ENCODE results near the gene SCARF2. TPM values are rescaled to one million over a fixed set of nuclear protein-coding genes. Genes with fewer than 3 reads are reported as not detected.
"Not testable (repeated sequence)": the region's sequence is repeated elsewhere in the genome, so short reads cannot be mapped to it uniquely, and the experiment has no call there.

SCARF2 gene
- total and polyA plus RNA-seq, 2 experiments from 2014 or later = 1.8 to 16.6 TPM

DNA sequence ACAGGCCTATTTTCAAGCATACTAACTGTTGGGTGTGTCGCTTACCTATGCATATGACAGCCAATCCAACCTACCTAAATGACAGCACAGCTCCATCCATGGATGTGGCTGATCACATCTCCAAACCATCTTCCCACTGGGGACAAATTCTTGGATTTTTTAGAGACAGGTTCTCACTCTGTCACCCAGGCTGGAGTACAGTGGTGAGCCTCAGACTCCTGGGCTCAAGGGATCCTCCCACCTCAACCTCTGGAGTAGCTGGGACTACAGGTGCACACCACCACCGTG is 18.0 kb downstream of the SCARF2 start (continued):
- TF ChIP-seq REST (IDR thresholded peaks at IDR 0.05; ENCODE audit: unreplicated experiment) (no peak), JUNB (IDR thresholded peaks at IDR 0.05; ENCODE audit: unreplicated experiment) (no peak), STAT1 (IDR thresholded peaks at IDR 0.05; ENCODE audit: unreplicated experiment) (no peak), CREB1 (CRISPR knock-in tag; IDR thresholded peaks at IDR 0.05; ENCODE audit: low read depth) (no peak)

GRCh38 chr22:20418211-20418788 is 19.3 kb downstream of the SCARF2 start:
- peak overlapping the region; percentile 97 for H2AFZ ChIP-seq
- peak; percentile 90 for ATAC-seq
- H3K4me2 ChIP-seq = peak overlapping the region; percentile 76
- H3K4me1 Mint-ChIP-seq = no peaks in the 10 kb centered on the region
- peak overlapping the region; percentile 46; the same call in 1 of the 2 replicates for H3K4me3 ChIP-seq
- peak; percentile 90 for DNase-seq (ENCODE audit: low spot score)
- H3K9me3 Mint-ChIP-seq = no peaks in the 10 kb centered on the region
- H3K27me3 ChIP-seq (ENCODE audit: insufficient read depth) = no peaks in the 10 kb centered on the region
- TF ChIP-seq CTCF (conservative IDR thresholded peaks at IDR 0.05; ENCODE audit: low read depth in 2 of 2) (peak; percentile 76 to 87), NANOG (IDR thresholded peaks at IDR 0.05; ENCODE audit: borderline replicate concordance) (no peak), ETS1 (IDR thresholded peaks at IDR 0.05) (no peak), REST (IDR thresholded peaks at IDR 0.05; ENCODE audit: unreplicated experiment) (no peak)
- no peaks in the 10 kb centered on the region for H4K20me1 ChIP-seq (replicated peaks; ENCODE audit: insufficient read depth)
- no peak overlapping the region for H3K27ac ChIP-seq (ENCODE audit: low read depth)
- no peaks in the 10 kb centered on the region for H3K9me2 ChIP-seq (ENCODE audit: insufficient read depth)
- no peaks in the 10 kb centered on the region for H3K79me2 ChIP-seq (replicated peaks; ENCODE audit: insufficient read depth)
- H3K36me3 ChIP-seq (ENCODE audit: insufficient read depth) = no peaks in the 10 kb centered on the region
- no peak overlapping the region for H3K27ac Mint-ChIP-seq
- no peaks in the 10 kb centered on the region for H3K4me1 ChIP-seq (ENCODE audit: insufficient read depth)
- H3K36me3 Mint-ChIP-seq (ENCODE audit: low read depth) = no peaks in the 10 kb centered on the region
- peaks cover 9% of the 10 kb centered on the region for H3K27me3 Mint-ChIP-seq (ENCODE audit: insufficient read depth, low read depth, poor library complexity)
- H3F3A ChIP-seq (replicated peaks; ENCODE audit: low read depth) = no peaks in the 10 kb centered on the region
- peak overlapping the region; percentile 57 for H3K4me3 Mint-ChIP-seq

- DNase-seq (ENCODE audit: low spot score); H3K4me3 ChIP-seq; H3K27ac Mint-ChIP-seq; H3F3A ChIP-seq (replicated peaks; ENCODE audit: low read depth); H3K36me3 Mint-ChIP-seq (ENCODE audit: low read depth); H4K20me1 ChIP-seq (replicated peaks; ENCODE audit: insufficient read depth); ATAC-seq; H3K4me1 ChIP-seq (ENCODE audit: insufficient read depth); H3K4me2 ChIP-seq; H3K9me2 ChIP-seq (ENCODE audit: insufficient read depth); H3K79me2 ChIP-seq (replicated peaks; ENCODE audit: insufficient read depth); H3K27me3 ChIP-seq (ENCODE audit: insufficient read depth); H3K4me1 Mint-ChIP-seq; H3K9me3 Mint-ChIP-seq; H2AFZ ChIP-seq; H3K36me3 ChIP-seq (ENCODE audit: insufficient read depth); H3K4me3 Mint-ChIP-seq; H3K27ac ChIP-seq (ENCODE audit: low read depth); H3K27me3 Mint-ChIP-seq (ENCODE audit: insufficient read depth, low read depth, poor library complexity): not testable (repeated sequence)
These were observed 21.9 kb downstream of the SCARF2 start for GRCh38 chr22:20415699-20416098.

GRCh38 chr22:20415241-20415640 is 22.4 kb downstream of the SCARF2 start:
- not testable (repeated sequence) for H3K27ac Mint-ChIP-seq; H3F3A ChIP-seq (replicated peaks; ENCODE audit: low read depth); H3K4me1 Mint-ChIP-seq; H2AFZ ChIP-seq; H3K36me3 Mint-ChIP-seq (ENCODE audit: low read depth); H3K27ac ChIP-seq (ENCODE audit: low read depth); ATAC-seq; H3K4me3 Mint-ChIP-seq; H3K27me3 ChIP-seq (ENCODE audit: insufficient read depth); H3K4me3 ChIP-seq; H4K20me1 ChIP-seq (replicated peaks; ENCODE audit: insufficient read depth); H3K79me2 ChIP-seq (replicated peaks; ENCODE audit: insufficient read depth); H3K27me3 Mint-ChIP-seq (ENCODE audit: insufficient read depth, low read depth, poor library complexity); H3K4me1 ChIP-seq (ENCODE audit: insufficient read depth); H3K9me2 ChIP-seq (ENCODE audit: insufficient read depth); H3K36me3 ChIP-seq (ENCODE audit: insufficient read depth); DNase-seq (ENCODE audit: low spot score); H3K9me3 Mint-ChIP-seq; H3K4me2 ChIP-seq

Measured in GM23338 (cell line).